HG02840 (cell line): Measurements from ENCODE around the gene TMEM259.

Source experiments
- ATAC-seq: cut with Tn5 transposase; IDR thresholded peaks from one replicate; pipeline ENCODE4 v1.9.1; 2021; ENCODE audit warnings: mild to moderate bottlenecking, moderate library complexity, moderate number of reproducible peaks; ENCODE audit not compliant: unreplicated experiment, low FRiP score

The TMEM259 gene

DNA sequence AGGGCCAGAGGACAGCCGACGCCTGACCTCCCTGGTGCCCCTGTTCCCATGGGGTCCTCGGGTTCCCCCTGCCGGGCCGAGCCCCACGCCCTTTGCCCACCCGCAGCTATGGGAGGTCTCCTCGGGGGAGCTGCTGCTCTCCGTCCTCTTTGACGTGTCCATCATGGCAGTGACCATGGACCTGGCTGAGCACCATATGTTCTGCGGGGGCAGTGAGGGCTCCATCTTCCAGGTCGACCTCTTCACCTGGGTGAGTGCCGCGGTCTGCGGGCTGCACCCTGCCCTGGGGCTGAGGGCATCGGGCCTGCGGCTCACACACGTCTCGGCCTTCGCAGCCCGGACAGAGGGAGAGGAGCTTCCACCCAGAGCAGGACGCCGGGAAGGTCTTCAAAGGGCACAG is 30.2 kb downstream of the TMEM259 start:
- no peak for ATAC-seq

DNA sequence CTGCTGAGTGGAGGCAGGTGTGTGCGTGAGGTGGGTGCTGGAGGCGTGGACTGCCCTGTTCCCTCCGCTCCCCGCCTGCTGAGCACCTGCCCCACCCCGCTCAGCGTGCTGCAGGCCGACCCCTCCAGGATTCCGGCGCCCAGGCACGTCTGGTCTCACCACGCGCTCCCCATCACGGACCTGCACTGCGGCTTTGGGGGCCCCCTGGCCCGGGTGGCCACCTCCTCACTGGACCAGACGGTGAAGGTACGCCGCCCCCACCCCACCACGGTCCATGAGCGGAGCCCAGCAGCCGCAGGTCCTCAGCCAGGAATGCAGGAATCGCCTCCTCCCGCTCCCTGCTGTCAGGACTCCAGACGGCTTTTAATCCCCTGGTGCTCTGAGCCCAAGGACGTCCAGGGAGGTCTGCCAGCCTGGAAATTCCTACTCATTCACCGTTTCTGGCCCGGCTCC is 30.8 kb downstream of the TMEM259 start:
- ATAC-seq = no peak

DNA sequence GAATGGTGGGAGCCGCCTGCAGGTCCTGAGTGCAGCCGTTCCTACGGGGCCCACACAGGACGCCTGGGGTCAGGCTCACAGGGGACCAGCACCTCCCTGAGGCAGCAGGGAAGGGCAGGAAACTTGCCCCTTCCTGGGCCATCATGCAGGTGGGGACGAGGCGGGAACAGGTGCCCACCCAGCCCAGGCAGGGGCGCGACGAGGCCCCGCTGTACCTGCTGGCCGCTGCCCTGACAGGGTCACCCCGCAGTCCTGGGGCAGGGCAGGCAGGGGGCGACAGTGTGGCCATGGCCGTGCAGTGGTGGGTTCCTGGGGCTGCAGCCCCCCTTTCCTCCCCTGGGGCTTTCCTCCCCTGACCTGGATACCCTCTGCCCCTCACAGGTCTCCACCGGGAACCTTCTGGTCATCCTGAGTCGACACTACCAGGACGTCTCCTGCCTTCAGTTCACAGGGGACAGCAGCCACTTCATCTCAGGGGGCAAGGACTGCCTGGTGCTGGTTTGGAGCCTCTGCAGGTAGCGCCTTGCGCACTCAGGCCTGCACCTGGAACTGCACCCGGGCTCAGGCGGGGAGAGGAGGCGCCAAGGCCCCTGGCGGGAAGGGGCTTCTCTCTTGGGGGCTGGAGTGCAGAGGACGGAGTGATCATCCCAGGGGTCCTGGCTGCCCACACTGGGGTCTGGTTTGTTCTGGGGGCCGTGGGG is 31.4 kb downstream of the TMEM259 start:
- no peak for ATAC-seq

DNA sequence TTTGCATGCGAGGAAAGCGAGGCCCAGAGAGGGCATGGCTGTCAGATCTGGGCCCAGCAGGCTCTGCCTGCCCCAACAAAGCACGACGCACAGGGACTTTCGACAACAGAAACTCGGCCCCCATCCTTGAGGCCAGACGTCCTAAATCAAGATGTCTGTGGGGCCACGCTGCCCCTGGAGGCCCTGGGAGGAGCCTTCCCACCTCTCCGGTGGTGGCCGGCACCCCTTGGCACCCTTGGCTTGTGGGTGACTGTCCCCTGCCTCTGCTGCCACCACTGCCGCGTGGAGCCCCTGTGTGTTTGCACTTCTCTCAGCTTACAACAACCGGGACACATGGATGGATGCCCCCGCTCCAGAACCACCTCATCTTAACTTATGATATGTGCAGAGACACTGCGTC is 32.4 kb downstream of the TMEM259 start:
- ATAC-seq = no peak

DNA sequence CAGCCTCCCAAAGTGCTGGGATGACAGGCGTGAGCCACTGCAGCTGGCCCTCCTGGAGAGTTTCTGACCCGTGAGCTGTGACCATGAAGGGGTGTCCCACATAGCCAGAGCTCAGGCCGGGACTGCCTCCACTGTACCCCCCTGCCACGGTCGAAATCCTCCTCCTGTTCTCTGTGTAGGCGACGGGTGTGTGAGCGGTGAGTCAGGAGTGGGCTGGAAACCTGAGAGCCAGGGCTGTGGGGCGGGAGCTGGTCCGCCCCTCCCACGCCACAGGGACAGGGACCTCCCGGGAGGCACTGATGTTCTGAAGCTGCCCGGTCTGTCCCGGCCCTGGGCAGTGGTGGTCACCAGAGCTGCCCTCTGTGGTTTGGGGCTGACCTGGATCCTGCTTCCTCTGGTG is 32.8 kb downstream of the TMEM259 start:
- no peak for ATAC-seq

DNA sequence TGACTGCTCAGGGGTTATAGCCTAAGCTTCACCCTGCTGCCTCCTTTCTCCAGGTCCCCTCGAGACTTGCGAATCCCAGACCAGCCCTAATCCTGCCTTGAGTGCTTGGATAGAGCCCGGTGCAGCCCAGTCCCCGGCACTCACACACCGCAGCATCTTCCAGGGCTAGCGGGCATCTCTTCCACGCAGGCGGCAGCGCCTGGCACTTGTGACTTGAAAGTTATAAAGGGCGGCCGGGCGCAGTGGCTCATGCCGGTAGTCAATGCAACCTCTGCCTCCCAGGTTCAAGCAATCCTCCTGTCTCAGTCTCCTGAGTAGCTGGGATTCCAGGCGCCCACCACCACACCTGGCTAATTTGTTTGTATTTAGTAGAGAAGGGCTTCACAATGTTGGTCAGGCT is 34.8 kb downstream of the TMEM259 start:
- ATAC-seq = no peak

DNA sequence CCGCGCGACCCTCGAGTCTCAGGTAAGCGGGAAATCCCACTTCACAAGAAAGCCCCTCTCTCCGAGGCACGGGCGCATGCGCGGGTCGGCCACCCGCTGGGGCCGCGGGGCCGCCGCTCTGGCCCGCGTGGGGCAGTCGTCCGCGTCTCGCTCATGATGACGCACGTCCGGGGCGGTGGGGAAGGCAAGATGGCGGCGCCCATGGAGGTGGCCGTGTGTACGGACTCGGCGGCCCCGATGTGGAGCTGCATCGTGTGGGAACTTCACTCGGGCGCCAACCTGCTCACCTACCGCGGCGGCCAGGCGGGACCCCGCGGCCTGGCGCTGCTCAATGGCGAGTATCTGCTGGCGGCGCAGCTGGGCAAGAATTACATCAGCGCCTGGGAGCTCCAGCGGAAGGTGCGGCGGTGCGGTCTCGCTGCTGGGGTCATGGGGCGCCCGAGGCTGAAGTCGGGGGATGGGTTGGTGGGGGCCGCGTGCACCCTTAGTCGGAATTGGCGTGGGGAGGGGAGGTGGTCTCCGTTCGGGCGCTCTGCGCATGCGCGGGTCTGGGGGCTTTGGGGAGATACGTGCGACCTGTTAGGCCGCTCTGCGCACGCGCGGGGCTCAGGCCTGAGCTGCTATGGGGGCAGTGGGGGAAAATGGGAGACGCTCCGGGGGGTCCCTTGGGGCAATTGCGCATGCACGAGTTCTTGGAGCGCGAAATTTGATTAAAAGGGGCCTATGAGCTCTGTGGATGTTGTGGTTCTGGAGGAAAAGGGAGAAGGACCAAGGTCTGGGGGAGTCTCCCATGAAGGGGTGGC is 36.6 kb downstream of the TMEM259 start, which contains the start of gene WDR18:
WDR18 (plus strand) TSS at position 181 of the 803 bp plus-strand sequence; CDS start at position 190, 9 bp downstream.
- peak; percentile 79 for ATAC-seq

DNA sequence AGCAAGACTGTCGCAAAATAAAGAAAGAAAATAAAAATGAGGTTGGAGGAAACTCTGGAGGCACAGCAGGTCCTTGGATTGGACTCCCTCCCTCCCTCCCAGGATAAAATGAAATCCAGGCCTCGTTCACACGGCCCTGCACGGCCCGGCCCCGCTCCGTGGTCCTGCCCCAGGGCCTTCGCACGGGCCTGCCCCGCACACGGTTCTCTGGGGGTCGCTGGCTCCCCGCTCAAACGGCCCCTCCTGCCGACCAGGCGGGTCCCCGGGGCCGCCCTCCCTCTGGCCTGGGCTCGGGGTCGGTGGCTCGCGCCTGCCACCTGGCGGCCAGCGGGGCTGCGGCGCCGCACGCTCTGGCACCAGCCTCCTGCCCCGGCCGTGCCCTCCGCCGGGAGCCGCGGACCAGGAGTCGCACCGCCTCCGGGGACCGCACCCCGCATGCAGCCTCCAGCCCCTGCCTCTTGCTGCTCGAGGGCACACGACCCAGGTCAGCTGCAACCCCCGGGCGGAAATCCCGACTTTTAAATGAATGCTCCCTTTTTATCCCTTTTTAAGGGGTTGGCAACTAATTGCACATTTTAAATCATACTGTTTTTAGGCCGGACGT is 38.3 kb downstream of the TMEM259 start:
- ATAC-seq = no peak

DNA sequence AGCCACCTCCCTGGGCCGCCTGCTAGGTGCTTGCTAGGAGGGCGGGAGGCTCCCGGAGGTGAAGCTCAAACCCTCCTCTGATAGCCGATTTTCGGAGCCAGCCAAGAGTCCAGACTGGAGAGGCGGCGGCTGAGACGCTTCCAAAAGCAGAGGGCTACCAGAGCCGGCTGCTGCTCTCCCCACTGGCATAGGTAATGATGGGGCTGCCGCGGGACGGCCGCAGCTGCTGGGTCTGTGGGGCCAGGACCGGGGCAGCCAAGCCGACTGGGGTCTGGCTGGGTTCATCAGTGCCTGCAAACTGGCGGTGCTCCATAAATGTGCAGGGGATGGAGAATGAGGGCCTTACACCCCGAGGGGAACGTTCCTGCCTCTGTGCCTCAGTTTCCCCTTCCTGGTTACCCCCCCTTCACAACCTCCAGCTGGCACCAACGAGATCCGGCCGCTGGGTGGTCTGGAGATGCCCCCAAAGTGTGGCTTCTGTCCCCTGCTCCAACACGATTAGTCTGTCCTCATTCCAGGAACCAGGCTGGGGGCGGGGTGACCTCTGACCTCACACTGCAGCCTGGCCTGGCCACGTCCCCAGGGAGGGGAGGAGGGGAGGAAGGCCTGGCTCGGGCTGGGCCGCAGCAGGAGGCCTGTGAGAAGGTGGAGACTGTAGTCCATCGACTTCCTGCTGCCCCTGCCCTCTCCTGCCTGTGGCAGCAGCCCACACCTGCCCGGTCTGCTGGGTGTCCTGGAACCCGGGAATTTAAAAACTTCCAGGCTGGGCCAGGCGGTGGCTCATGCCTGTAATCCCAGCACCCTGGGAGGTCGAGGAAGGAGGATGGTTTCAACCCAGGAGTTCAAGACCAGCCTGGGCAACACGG is 40.6 kb downstream of the TMEM259 start:
- ATAC-seq = no peak

DNA sequence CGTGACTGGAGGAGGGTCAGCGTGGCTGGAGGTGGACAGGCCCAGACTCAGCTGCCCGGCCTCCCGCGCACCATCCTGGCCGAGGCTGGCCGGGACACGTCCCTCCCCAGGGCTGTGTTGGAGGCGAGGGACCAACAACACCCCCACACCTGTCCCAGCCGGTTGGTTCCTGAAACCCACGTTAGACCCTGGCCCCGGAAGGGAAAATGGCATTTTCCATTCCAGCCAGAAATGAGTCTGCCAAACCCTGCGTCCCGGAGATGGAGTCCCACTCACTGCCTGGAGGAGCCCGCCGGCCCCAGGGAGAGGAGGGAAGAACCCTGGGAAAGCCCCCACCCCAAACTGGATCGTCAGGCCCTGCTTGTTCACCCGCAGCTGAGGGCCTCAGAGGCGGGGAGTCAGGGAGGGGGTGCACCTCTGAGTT is 41.6 kb downstream of the TMEM259 start:
- ATAC-seq = no peak

DNA sequence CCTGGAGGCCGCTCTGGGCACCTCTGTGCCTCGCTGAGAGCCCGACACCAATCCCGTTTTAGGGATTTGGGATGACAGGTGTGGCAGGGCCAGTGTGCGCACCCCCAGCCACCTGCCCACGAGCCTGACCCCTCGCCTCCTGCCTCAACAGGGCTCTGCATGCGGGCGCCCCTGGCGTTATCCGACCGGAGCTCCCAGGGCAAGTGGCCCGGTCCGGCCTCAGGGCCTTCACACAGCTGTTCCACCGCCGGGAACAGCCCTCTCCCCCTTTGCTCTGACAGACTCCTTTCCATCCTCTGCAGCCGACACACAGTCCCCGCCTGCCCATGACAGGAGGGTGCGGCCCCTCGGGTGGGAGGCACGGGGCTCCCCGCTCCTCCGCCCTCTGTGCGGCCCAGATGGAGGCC is 43.9 kb downstream of the TMEM259 start:
- no peak for ATAC-seq

DNA sequence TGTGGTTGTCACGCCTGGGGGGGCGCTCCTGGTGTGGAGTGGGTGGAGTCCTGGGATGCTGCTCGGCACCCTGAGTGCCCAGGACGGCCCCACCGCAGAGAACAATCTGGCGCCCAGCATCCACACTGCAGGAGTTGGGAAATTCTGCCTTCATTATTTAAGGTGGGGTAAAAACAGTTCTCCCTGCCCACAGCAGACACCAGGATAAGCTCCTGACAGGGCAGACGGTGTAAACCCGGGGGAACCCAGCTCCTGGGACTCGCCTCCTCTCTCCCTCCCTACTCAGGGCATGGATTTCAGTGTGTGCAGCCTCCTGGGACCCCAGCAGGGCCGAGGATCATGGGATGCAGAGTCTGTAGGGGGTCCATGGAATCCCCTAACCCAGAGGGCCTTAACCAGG is 44.4 kb downstream of the TMEM259 start:
- ATAC-seq = no peak

DNA sequence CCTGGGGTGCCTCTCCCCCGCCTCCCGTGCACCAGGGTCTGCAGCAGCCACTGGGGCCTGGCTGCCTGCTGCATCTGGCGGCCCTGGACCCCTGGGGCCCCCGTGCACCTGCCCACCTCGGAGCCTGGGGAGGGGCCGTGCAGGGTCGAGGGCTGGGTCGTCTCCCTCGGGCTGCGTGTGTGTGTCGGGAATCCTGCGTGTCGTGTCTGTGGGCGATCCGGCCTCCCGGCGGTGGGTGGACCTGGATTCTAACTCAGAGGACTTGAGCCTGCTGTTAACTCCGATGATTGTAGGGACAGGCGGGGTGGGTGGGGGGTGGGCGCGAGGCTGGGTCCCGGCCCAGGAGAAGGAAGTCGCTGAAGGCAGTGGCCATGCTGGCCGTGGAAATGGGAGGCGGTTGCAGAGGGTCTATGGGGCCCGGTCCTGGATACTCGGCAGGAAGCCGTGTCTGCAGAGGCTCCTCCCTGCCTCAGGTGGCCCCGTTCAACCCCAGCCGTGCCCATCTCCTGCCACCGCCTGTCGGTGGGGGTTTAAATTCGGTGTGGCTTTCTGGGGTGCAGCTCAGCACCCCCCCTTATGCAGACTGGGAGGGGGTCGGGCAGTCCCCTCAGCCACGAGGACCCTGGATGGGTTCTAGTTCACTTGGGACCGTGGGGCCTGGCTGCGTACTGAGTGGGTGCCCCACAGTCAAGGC is 46.2 kb downstream of the TMEM259 start:
- ATAC-seq = no peak

DNA sequence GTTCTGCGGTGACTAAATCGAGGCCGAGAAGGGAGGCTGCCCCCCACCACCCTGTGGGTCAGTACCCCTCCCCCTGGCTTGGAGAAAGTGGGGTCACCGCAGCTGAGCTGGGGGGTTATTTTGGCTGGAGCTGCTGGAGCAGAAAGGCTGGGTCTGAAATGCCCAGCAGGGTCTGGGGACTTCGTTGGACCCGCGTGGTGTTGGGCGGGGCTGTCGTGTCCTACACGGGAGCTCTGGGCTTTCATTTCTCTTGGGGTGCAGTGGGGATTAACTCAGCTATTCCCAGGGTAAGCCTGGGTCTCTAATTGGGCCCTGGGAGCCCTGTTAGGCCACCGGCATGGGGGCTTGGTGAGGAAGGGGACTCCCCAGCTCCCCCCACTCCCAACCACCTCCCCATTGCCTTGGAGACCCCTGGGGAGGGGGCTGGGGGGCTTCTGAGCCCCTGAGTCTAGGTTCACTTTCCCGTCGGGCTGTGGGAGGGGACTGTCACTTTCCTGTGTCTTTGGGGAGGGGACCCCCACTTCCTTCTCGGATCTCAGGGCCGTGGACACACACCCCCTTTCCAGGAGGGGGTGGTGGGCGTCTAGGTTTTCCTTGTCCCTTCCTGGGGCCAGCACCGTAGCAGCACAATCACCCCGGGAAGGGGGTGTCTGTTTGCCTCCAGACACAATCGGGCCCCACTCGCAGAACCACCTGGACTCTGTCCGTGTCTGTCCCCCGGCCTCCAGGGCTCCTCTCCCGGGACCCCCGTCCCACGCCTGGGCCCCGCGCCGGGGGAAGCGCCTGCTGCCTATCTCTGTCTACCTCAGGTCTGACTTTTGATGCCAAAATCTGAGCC is 47.0 kb downstream of the TMEM259 start:
- no peak for ATAC-seq

DNA sequence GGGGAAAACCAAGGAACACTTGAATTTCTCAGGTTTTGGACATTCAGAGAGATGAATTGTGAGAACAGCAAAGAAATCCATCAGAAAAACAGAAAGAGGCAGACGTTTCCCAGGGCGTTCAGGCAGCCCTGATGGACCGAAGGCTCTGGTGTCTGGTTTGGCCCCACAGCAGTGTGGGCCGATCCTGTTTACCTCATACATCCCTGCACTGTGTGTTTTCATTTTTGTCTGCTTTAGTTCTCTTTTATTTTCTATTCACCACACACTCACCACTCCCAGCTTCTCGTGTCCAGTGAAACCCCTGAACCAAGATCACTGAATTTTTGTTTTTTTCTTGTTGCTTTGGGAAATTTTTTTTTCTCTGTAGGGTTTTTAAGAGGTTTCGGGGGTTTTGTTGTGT is 48.6 kb downstream of the TMEM259 start:
- ATAC-seq = no peak

DNA sequence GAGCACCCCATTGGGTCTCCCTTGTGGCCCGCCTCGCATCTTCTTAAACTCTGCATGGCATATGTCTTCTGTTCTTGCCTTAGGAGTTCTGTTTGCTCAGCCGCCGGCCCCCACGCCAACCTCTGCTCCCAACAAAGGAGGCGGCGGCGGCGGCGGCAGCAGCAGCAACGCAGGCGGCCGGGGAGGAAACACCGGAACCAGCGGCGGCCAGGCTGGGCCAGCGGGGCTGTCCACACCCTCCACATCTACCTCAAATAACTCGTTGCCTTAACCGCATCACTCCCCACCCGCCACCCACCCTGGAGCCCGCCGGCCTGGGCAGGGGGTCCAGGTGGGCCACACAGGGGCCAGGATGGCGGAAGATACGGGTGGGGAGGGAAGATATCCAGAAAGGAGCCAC is 49.1 kb downstream of the TMEM259 start:
- ATAC-seq = no peak

DNA sequence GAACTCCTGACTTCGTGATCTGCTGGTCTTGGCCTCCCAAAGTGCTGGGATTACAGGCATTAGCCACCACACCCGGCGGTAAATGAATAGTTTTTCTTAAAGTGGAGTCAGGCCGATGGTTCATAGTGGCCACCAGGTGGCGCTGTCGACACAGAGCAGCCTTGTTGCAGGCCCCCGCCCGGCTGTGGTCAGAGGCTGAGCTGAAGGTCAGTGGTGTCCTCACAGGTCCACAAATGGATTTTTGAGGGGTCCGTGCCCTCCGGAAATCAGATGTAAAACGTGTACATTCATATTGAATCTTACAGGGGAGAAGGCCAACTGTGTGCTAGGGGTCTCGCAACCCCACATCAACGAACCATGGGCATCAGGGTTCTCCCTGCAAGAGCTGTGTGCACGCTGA is 50.2 kb downstream of the TMEM259 start:
- ATAC-seq = no peak

DNA sequence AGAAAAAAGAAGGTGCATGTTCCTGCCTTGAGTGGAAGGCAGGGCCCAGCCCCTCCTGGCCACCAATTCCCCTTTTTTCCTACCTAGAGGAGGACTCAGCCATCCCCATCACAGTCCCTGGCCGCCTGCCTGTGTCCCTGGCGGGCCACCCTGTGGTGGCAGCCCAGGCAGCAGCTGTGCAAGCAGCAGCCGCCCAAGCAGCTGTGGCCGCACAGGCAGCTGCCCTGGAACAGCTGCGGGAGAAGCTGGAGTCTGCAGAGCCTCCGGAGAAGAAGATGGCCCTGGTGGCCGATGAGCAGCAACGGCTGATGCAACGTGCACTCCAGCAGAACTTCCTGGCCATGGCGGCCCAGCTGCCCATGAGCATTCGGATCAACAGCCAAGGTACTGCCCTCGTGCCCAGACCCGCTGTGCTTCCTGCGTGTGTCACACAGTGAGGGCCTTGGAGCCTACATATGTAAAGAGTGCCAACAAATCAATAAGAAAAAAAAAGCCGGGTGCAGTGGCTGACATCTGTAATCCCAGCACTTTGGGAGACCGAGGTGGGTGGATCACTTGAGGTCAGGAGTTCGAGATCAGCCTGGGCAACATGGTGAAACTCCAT is 54.3 kb downstream of the TMEM259 start:
- ATAC-seq = no peak
